ENCODE data around the gene LATS2. TPM values are rescaled to one million over a fixed set of nuclear protein-coding genes. Genes with fewer than 3 reads are reported as not detected.

The LATS2 gene
- total and polyA plus RNA-seq, 2 of the 8 experiments (the other 6 are each of a cell fraction or from before 2014, with no cell fraction given) = 8.3 to 26.2 TPM

DNA sequence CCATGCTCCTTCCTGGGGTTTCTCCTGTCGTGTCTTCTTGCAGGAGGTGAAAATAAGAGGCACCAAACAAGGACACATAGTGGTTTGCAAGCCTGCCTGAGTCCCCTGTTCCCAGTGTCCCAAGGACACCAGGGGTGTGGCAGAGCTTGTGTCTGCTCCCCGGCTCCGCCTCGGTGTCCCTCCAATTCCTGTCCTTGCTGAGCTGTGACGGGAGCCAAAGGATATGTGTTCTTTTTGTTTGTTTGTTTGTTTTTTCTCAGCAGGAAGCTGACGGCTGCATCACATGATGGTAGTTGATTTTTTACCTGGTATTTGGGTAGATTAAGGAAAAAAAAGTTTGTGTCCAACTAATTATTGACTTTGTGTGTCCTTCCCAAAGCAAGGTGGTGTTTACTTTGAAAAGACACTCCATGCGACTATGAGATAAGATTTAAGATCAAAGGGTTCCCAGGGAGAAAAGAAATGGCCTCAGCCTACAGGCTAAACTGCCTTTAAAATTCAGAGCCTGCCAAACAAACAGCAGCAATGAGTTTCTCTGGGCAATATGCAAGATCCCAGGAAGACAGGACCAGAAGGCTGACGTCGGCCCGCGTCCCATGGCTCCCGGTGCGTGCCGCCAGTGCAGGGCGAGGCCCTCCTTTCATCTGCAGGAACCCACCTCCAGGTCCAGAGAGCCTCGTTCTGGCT lies 108.0 kb downstream of the LATS2 start:
- no peaks in the 10 kb centered on the region for H3K9me3 ChIP-seq (ENCODE audit: insufficient read depth in 2 of 2, low read depth in 1 of 2, low read length in 1 of 2)
- no peaks in the 10 kb centered on the region for H3K79me1 ChIP-seq (ENCODE audit: low read depth, low read length)
- no peak for FAIRE-seq
- H3K18ac ChIP-seq (ENCODE audit: extremely low read depth, low read length) = no peak overlapping the region
- no peaks in the 10 kb centered on the region for H3K79me2 ChIP-seq (ENCODE audit: control insufficient read depth in 1 of 2, insufficient read depth in 2 of 2, low read length in 2 of 2)
- H4K91ac ChIP-seq (replicated peaks; ENCODE audit: insufficient read length, low read length) = no peak overlapping the region
- ChIA-PET POLR2A (ENCODE audit: partially characterized antibody) (interaction anchor here (1.0 kb wide), 2 partner anchors 17 to 70 kb away, joined by 3 to 4 read pairs; no protein-coding TSS in a partner anchor), CTCF (ENCODE audit: partially characterized antibody) (interaction anchor here (1.4 to 1.7 kb wide), 2 partner anchors 10 to 14 kb away, joined by 3 to 6 read pairs; no protein-coding TSS in a partner anchor)
- no peak overlapping the region for H3K4ac ChIP-seq (replicated peaks; ENCODE audit: insufficient read length, low read depth, low read length)
- no peaks in the 10 kb centered on the region; a peak in 1 of 7 replicates for H3K4me1 ChIP-seq (replicated peaks in 1 of 4; ENCODE audit: control insufficient read depth in 3 of 4, insufficient read depth in 4 of 4, low read length in 3 of 4)
- DNase-seq (ENCODE audit: low read depth in 1 of 2, low spot score in 2 of 2) = no peak
- 0 out of 2 replicates have a peak overlapping the region, but pooled peaks have one; percentile 1 for H4K8ac ChIP-seq (ENCODE audit: extremely low read depth, insufficient read depth, low read length)
- H3K23ac ChIP-seq (ENCODE audit: insufficient read length) = no peak overlapping the region
- H4K5ac ChIP-seq (ENCODE audit: insufficient read length, low read depth, low read length) = no peak overlapping the region
- no peak overlapping the region for H3K4me2 ChIP-seq (ENCODE audit: insufficient read depth in 1 of 2, low read depth in 2 of 2, low read length in 2 of 2)
- 90% methylated on average over 16 of the region's 16 CpGs; no CpG with 5 or more reads in 1 of the 2 experiments for WGBS, 2 experiments (ENCODE audit: extremely low coverage in 1 of 2, insufficient coverage in 1 of 2, insufficient read length in 1 of 2, insufficient replicate concordance in 2 of 2, low coverage in 1 of 2, low lambda C conversion rate in 2 of 2, missing lambda C conversion rate in 1 of 2)
- no peak overlapping the region for H2BK12ac ChIP-seq (ENCODE audit: low read depth, low read length)
- no peak overlapping the region for H2BK120ac ChIP-seq (replicated peaks; ENCODE audit: low read depth, low read length)
- no peak overlapping the region for H3K14ac ChIP-seq (ENCODE audit: insufficient read length)
- TF ChIP-seq YY1 (IDR thresholded peaks at IDR 0.05; ENCODE audit: low read depth, low read length) (no peak), EZH2 (IDR thresholded peaks at IDR 0.05; ENCODE audit: low read depth, low read length, severe bottlenecking) (no peak), SP1 (IDR thresholded peaks at IDR 0.05; ENCODE audit: low read depth, low read length) (no peak), HDAC2 (IDR thresholded peaks at IDR 0.05; ENCODE audit: borderline replicate concordance in 1 of 2, low read depth in 2 of 2, low read length in 2 of 2) (no peak), SP2 (IDR thresholded peaks at IDR 0.05; ENCODE audit: low read length) (no peak), NANOG (IDR thresholded peaks at IDR 0.05; ENCODE audit: insufficient read depth, low read depth, low read length, poor library complexity, severe bottlenecking) (no peak), BCL11A (IDR thresholded peaks at IDR 0.05; ENCODE audit: low read depth in 2 of 2, low read length in 2 of 2) (no peak), KDM5A (IDR thresholded peaks at IDR 0.05; ENCODE audit: low read length) (no peak), CHD1 (IDR thresholded peaks at IDR 0.05; ENCODE audit: low read depth, low read length) (no peak), SRF (IDR thresholded peaks at IDR 0.05; ENCODE audit: low read depth, low read length) (no peak)
- TF ChIP-seq, protein P1, sequence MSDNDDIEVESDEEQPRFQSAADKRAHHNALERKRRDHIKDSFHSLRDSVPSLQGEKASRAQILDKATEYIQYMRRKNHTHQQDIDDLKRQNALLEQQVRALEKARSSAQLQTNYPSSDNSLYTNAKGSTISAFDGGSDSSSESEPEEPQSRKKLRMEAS (IDR thresholded peaks at IDR 0.05) = no peak
- no peak overlapping the region for H2BK5ac ChIP-seq (ENCODE audit: low read depth, low read length)
- H2AFZ ChIP-seq (ENCODE audit: low read length) = no peak overlapping the region
- H3K4me3 ChIP-seq (ENCODE audit: extremely low read depth in 1 of 4, insufficient read depth in 2 of 4, low read depth in 3 of 4, low read length in 4 of 4) = no peak overlapping the region
- no peak overlapping the region for H3K27ac ChIP-seq (ENCODE audit: low read depth, low read length)
- H2BK15ac ChIP-seq (ENCODE audit: low read length) = no peak overlapping the region
- no peaks in the 10 kb centered on the region for H4K20me1 ChIP-seq (replicated peaks in 1 of 2; ENCODE audit: control insufficient read depth in 1 of 2, insufficient read depth in 2 of 2, low read length in 2 of 2)
- H3K23me2 ChIP-seq (ENCODE audit: low read depth, low read length) = no peaks in the 10 kb centered on the region
- H2AK5ac ChIP-seq (ENCODE audit: low read depth, low read length) = no peak overlapping the region
- no peak overlapping the region for H3K56ac ChIP-seq (replicated peaks; ENCODE audit: insufficient read length, low read depth, low read length)
- no peaks in the 10 kb centered on the region for H3K36me3 ChIP-seq (ENCODE audit: control insufficient read depth in 2 of 4, insufficient read depth in 4 of 4, low read length in 3 of 4)
- no peak overlapping the region for H3K9ac ChIP-seq (replicated peaks in 1 of 4; ENCODE audit: extremely low read depth in 1 of 4, low read depth in 3 of 4, low read length in 3 of 4)
- H2BK20ac ChIP-seq (ENCODE audit: low read length) = no peak overlapping the region
- H3K27me3 ChIP-seq (replicated peaks in 1 of 4; ENCODE audit: control insufficient read depth in 3 of 4, extremely low read depth in 1 of 4, insufficient read depth in 3 of 4, low read length in 3 of 4) = no peaks in the 10 kb centered on the region
